GM18867 (cell line): Measurements from ENCODE around the gene QRFP.

Experiments used
- ATAC-seq: cut with Tn5 transposase; IDR thresholded peaks from one replicate; pipeline ENCODE4 v1.9.1; 2021; ENCODE audit warnings: mild to moderate bottlenecking, moderate library complexity; ENCODE audit not compliant: unreplicated experiment

The QRFP gene, protein sequence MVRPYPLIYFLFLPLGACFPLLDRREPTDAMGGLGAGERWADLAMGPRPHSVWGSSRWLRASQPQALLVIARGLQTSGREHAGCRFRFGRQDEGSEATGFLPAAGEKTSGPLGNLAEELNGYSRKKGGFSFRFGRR

DNA sequence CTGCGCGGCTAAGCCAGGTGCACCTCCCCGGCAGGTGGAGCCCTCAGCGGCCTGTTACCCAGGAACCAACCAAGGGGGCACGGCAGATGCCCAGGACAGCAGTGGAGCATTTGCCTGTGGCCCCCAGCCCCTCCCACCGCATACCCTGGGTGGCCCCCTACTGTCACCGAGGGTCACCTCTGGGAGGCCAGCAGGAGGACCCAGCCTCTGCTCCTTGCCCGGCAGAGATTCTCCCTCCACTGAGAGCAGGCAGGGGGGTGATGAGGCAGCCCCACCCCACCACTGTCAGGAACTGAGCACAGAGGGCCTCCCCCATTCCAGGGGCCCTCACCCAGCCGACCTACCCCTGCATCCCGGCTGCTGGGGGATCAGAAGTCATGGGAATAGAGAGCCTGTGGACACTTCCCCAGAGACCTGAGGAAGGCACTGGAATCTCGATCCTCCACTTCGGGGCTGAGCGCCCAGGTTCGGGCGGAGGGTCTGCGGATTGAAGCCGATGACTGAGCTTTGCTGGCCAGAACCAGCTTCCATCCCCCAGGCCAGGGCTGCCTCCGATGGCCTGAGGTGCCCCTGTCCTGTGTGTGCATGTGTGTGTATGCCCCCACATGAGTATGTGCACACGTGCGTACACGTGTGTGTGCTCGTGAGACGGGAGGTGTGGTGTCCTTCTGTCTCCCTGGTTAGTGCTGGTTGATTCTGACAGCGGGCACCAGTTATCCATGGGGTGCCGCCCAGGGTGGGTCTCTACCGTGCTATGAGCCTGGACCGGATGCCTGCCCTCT lies at the start of gene QRFP:
TSS of gene QRFP (minus strand) at position 580 of the 782 bp plus-strand sequence. CDS start 2,974 bp downstream, outside the sequence.
- no peak for ATAC-seq

DNA sequence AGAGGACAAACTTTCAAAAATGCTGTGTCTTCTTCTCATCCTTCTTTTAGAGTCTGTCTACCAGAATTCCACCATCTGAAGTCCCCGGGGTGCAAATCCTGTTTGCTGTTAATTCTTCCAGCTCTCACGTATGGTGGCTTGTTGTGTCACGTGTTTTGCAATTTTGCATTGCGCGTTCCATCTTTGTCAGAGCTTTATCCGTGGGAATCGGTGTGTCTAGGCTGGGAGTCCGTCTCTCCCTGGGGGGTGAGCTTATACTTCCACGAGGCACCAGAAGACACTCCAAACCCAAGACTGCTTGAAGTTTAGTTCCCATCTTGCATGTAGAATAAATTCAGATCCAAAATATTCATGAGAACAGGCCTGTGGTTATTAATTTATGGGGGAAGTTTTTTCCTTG lies 48.6 kb upstream of the QRFP start:
- ATAC-seq, result no peak

DNA sequence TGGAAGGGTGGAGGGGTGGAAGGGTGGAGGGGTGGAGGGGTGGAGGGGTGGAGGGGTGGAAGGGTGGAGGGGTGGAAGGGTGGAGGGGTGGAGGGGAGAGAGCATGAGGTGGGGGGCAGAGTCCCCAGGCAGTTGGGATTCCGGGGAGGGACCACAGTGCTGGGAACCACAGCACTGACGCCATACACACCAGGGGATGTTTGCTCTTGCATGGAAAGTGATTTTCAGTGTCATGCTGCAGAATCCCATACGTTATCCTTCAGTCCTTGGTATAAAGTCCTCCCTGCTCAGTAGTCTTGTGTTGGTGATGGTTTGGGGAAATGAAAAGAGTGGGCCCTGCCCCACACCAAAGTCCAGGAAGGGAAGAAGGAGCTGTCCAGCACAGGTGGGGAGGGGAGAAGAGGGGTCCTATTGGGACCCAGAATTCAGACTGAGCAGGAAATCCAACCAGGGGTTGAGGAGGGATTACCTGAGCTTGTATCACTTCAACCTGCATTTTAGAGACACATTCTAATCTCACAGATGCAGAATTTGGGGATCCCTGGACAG lies 48.0 kb upstream of the QRFP start:
- no peak for ATAC-seq

DNA sequence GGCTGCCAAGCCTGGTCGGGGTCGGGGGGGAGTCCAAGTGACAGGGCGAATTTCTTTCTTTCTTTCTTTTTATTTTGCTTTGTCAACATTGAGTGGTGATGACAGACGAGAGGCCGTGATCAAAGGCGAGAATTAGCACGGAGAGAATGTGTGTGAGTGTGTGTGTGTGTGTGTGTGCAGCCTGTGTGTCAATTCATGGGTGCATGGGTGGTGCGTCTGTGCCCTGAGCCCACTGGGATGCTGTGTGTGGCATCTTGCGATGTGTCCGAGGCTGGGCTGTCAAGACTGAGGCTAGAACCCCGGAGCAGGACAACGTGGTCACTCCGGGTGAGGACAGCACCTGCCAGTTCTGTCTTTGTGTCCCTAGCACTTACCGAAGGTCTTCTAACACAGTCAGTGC lies 47.2 kb upstream of the QRFP start:
- no peak for ATAC-seq

DNA sequence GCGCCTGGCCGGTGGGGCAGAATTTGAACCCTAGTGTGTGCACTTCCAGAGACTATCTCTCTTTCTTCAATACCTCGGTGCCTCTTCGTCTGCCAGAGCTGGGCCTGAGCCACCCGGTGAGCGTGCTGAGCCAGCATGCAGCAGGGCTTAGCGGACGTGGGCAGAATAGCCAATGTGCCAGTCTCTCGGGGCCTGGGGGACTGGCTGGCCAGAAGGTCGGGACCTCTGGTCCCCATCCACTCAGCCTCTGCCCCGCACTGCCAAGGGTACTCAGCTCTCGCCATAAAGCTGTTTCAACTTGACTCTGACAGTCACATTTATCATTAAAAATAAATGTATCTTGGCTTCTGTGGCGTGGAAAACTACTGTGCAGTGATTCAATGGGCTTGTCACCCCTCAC lies 46.6 kb upstream of the QRFP start:
- ATAC-seq, result no peak

DNA sequence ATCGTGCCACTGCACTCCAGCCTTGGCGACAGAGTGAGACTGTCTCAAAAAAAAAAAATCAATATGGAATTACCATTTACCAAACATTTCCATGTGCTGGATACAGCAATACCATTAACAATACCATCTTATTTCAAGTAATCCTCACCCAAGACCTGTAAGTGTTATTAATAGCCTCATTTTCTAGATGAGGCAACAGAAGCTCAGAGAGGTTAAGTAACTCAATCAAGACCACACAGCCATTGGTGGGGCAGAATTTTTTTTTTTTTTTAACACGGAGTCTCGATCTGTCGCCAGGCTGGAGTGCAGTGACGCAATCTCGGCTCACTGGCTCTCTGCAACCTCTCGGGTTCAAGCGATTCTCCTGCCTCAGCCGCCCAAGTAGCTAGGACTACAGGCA lies 46.1 kb upstream of the QRFP start:
- ATAC-seq, result no peak

DNA sequence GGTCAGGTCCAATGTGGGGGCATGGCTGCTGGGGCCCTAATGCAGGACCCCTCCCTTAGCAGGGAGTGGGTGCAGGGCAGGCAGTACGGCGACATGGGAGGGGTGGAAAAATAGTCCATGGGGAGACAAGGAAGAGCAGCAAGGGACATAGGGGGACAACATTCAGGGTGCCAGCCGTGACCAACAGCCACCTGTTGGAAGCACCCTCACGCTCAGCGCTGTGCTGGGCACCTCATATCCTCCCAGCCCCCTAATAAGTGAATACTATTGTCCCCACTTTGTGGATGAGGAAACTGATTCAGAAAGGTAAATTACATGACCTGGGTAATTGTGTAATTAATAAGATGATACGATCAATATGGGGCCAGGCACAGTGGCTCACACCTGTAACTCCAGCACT lies 45.5 kb upstream of the QRFP start:
- ATAC-seq, result no peak

DNA sequence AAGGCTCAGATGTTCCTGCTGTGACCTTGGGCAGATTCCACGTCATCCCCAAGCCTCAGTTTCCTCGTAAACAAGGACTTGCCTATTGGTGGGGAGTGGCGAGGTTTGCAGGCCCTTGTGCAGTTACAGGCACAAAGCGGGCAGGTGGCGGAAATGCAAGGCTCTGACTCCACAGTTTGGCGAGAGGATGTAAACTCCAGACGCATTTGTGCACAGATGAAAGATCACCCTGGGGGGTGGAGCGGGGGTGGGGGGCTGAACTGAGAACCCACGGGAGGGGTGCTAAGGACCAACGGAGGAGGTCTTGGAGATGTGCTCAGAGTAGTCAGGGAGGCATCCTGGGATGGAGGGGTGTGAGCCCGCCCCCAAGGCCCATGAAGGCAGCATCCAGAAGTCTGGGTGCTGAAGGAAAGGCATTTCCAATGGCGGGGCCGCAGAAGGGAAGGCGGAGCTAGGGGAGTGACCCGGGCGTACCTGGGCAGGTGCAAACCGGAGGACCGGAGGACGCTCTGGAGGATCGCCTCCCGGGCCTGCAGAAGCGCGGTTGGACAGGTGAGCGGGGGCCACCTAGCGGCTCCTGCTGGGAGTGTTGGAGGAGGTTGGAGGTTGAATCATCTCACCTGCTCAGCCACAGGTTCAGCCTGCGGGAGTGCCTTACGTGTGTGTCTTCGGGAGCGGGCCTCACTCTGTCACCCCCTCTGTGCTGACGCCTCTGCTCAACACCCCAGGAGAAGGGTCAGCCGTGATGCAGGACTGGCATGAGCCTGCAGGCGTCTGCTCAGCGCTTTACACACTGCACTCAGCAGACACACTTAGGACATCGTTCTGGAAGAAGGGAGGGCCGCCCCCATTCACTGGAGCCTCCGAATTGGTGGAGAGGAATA lies 44.3 kb upstream of the QRFP start:
- ATAC-seq, result peak; percentile 50

DNA sequence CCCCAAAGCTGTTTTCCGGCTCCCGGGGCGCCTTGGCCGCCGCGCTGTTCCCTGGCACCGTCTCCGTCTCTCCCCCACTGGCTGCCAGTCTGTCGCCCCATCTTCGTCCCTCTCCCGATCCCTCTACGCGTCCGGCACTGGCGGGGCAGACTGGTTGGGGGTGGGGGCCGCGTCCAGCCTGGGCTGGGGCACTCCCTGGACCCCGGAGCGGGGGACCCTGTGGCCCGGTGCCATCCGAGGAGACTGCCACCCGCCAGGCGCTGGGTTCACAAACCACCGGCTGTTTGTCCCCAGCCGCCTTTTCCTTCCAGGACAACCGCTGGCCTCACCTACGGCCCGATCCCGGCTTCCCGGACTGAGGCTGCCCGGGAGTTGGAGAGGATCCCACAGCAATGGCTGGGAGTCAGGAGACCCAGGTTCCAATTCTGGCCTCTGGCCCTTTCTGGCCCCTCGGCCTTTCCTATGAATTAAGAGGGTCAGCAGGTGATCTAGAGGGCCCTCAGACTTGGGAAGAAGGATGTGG lies 43.5 kb upstream of the QRFP start:
- no peak for ATAC-seq

DNA sequence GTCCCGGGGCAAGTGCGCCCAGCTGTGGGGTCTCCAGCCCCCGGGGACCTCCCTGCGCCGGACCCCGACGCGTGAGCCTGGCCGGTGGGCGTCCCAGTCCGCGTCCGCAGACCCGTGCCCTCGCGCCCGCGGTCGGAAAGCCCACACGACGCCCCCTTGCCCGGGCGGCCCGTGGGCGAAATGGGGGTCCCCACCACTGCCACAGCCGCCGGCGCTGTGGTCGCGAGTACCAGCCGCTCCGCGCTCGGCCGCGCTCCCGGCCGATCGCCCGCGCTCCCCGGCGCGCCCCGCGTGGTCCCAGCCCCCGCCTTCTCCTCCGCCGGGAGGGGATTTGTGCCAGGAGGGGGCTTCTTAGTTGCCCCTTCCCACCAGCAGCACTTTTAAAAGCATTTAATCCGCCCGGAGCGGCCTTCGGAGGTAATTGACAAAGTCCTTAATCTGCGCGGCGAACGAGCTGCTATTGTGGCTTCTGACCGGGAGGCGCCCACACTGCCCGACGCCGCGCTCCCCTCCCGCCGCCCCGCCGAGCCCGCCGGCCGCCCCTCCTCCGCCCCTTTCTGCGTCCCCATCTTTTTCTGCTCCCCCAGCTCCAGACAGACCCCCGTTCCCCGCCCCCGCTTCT lies 42.9 kb upstream of the QRFP start:
- ATAC-seq, result no peak

DNA sequence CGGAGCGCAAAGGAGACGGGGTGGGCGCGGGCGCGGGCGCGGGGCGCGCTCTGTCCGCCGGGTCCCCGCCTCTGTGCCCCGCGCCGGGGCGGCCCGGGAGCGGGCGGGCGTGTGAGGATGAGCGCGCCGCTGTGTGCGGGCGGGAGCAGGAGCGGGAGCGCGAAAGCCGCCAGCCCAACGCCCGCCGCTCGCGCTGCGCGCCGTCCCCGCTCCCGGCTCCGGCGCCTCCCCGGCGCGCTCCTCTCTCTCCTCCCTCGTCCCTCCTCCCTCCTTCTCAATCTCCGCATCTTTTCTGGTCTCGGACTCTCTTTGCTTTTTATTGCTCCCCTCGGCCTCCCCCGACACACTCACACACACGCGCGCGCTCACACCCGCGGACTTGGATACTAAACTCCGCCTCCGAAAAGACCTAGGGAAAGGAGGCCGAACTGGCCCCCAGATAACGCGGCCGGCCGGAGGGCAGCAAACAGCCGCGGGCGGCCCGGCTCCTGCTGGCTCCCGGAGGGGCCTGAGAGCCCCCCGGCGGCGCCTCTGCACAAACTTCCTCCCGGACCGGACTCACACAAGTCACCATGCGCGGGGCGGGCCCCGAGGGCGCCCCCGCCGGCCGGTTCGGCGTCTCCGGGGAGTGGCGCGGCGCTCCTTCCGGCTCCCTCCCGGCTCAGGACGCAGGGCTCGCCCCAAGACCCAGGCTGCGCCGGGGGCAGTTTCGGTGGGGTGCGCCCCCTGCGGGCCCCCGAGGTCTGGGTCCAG lies 42.2 kb upstream of the QRFP start, which contains the start of gene FIBCD1:
TSS of gene FIBCD1 (minus strand) at position 596 of the 753 bp plus-strand sequence. CDS start 640 bp downstream, outside the sequence.
- ATAC-seq, result no peak

DNA sequence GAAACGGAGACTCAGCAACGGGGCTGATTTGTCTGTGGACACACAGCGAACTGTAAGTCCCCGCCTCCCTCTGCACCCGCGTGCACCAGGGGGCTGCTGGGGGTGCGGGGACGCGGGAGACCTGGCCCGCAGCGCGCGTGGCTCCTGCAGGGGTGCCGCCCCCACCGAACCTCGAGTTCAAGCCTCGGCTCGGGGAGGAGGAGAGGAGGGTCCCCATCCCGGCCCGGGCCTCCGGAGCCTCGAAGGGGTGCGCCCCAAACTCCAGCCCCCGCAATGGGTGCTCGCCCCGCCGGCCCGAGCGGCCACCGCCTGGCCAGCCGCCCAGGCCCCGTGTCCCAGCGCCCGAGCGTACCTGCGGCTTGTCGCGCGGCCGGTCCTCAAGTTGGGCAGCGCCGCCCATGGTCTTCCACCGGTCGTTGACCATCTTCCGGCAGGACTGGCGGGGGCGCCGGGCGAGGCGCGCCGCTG lies 41.6 kb upstream of the QRFP start:
- ATAC-seq, result no peak

DNA sequence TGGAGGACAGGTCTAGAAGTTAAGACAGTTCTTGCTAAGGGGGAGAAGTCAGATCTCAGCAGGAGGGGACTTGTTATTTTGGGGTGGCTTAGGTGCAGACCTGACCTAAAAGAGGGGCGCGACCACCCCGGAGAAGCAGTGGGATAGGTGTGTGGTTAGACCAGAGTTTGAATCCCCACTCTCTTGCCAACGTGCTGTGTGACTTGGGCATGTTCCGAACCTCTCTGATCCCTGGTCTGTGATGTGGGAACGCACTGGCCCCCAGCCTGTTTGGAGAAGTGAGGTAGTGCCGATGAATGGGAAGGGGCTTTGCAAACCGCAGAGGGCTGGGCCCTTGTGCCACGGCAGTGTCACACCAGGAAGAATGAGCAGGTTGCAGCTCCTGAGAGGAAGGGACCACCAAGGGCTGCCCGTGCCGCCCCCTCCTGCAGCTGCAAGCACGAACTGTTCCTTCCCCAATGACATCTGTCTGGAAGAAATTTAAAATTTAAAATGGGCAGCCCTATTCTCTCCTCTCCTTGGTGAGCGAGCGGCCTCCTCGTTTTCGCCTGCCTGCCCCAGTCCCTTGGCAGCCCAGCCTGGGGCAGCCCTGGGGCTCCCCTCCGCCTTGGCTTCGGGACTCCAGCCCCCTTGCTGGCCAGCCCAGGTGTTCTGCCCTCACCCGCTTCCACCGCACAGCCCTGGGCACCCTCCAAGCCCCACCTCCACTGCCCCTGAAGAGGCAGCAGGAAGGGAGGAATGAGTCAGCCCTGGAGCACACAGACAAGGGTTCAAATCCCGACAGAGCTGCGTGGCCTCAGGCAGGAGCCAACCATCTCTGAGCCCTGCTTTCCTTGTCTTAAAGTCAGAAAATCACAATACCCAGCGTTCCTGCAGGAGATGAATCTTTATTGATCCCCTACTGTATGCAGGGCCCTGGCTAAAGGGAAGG lies 40.8 kb upstream of the QRFP start:
- ATAC-seq, result no peak

DNA sequence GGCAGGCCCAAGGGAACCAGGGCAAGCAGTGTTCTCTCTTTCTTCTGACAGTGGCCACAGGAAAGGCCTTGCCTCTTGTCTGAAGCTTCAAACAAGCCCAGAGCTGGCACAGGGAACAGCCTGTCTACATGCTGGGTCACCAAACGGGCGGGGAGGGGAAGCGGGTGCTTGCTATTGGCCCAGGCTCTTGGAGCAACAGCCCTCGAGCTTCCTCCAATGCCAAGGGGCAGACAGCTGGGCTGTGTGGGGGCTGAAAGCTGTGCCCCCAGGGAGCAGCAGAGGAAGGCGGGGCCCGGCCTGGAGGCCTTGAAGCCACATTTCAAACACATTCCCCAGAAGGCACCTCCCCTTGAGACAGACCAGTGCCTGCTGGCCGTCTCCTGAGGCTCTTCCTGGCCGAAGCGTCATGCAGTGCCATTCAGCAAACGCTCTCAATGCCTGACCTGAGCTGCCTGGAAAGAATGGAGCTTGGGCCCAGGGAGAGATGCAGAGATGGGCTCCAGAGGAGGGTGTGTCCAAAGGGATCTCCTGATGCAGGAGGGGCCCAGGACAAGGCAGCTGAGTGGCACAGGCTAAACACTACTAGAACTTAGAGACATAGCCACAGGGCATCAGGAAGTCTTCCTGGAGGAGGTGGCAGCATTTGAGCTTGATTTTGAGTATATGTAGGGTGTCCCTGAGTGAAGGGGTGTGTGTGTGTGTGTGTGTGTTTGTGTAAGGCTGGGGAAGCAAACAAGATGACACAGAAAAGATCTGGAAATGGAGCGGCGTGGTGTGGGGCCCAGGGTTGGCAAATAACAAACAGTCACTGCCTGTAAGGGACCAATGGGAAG lies 39.9 kb upstream of the QRFP start:
- ATAC-seq, result no peak

DNA sequence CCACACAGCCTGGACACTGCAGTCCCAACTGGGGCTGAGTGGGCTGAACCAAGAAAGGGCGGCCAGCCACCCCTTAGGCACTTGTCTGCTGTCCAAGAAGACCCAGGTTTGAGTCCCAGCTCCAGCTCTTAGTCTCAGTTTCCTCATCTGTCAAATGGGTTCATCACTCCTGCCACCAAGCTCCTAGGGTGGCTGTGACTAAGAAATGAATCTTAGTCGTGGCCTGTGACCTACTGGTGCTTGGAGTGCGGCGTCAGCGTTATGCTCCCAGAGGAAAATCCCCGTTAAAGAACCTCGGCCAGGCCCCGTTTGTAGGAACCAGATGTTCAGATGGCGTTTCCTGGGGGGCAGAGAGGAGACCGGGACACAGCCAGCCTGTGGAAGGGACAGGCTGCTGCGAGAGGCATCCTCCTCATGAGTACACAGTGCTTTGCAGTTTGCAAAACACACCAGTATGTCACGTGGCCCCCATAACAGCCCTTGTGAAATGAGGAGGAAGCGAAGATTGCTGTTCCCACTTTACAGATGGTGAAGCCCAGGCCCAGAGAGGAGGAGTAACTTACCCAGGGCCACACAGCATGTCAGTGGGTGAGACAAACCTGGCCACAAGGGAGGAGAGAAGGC lies 39.1 kb upstream of the QRFP start:
- no peak for ATAC-seq

DNA sequence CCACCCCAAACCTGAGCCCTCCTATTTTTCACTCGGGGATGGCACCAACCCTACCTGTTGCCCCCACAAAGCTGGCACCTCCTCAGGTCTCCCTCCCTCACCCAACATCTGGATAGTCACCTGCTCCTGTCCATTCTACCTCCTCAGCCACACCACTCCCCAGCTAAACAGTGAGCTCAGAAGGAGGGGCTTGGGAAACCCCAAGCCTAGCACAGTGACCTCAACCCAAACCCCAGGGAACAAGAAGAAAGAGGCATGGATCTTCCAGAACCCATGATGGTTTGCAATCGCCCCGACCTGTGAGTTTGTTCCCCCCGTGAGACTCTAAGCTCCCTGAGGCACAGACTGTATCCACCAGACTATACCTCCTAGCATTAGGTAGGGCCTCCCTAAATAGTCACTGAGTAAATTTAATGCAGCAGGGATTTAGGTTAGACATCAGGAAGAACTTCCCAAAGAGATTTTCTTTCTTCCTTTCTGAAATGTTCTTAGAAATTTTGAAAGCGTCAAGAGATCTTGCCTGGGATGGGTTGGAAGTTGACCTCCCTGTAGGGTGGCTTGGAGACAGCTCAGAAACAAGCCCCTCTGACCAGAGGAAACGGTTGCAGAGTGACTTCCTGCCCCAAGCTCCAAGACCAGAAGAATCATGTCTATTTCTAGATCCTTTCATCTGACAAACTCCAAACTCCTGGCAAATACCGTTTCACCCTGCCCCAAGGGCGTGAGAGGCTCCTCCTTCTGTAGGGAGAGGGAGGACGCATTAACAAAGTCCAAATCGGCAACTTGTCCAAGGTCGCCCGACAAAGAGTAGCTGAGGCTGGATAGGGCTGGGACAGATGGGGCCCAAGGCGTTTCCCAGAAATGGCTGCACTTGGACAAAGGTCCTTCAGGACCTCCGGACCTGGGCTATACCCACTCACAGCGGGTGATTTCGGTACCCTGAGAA lies 38.4 kb upstream of the QRFP start:
- no peak for ATAC-seq
